Testis (tissue), 3 donors: ENCODE measurements around the gene GTPBP6. TPM values are rescaled to one million over a fixed set of nuclear protein-coding genes. Genes with fewer than 3 reads are reported as not detected.

Source experiments
- DNase-seq: peaks from one replicate; pipeline ENCODE4 v3.0.0-alpha.2; 2019
- H3K27ac ChIP-seq, 2 donors: fragments of 200-600 bp; sonication (generic); one replicate each; pipeline ENCODE4 v1.5.1; 2019
- H3K27me3 ChIP-seq: fragments of 200-600 bp; sonication (generic); one replicate; pipeline ENCODE4 v1.5.1; 2019
- H3K36me3 ChIP-seq: fragments of 200-600 bp; sonication (generic); one replicate; pipeline ENCODE4 v1.5.1; 2017; ENCODE audit warnings: low read depth; ENCODE audit errors: missing control alignments
- H3K4me1 ChIP-seq: fragments of 200-600 bp; sonication (generic); one replicate; pipeline ENCODE4 v1.5.1; 2019
- H3K4me3 ChIP-seq, 2 donors: fragments of 200-600 bp; sonication (generic); one replicate each; pipeline ENCODE4 v1.5.1; 2017 to 2019
- H3K9me3 ChIP-seq: fragments of 200-600 bp; sonication (generic); one replicate; pipeline ENCODE4 v1.5.1; 2017
- CTCF ChIP-seq, 3 experiments: fragments of 450-650 bp in 2 of 3; fragments of 200-600 bp in 1 of 3; sonication (generic) in 1 of 3; IDR thresholded peaks; one replicate each; pipeline ENCODE4 v1.5.1; 2016 to 2019; ENCODE audit warnings: antibody characterized with exemption in 3 of 3, mild to moderate bottlenecking in 2 of 3, moderate library complexity in 1 of 3
- POLR2A ChIP-seq: fragments of 450-650 bp; IDR thresholded peaks from one replicate; pipeline ENCODE4 v1.6.1; 2017; ENCODE audit warnings: antibody characterized with exemption, mild to moderate bottlenecking, moderate library complexity
- WGBS, 2 donors: methylation state at CpG; one replicate each; pipeline ENCODE4 v1.1.5; 2018; 5-methylcytosine and 5-hydroxymethylcytosine counted together
- intact Hi-C: fragments of 100-400 bp; cut with DNase I; formaldehyde crosslinking; loops from one replicate; pipeline ENCODE4 v1.15.1; 2023; ENCODE audit warnings: low total_unique reads
- polyA plus RNA-seq: library from polyadenylated mRNA; stranded (reverse); fragments of 350-450 nt; fragmentation: Illumina TruSeq; extraction: RNeasy Lipid Tissue Mini Kit (QIAGEN cat#74804); gene quantifications from one replicate; pipeline ENCODE4 v1.2.3, GENCODE V29; 2014; ENCODE audit warnings: low read depth, low replicate concordance; ENCODE audit not compliant: insufficient read depth
- total RNA-seq, 2 donors: library from RNA; depleted of rRNA; stranded (reverse); fragments of >200 nt; gene quantifications; one replicate each; pipeline ENCODE4 v1.2.3, GENCODE V29; 2016

The GTPBP6 gene
- total and polyA plus RNA-seq, 3 donors from 2014 or later, result 38.0 to 74.3 (median 43.8) TPM

GRCh38 chrX:291411-291901 lies 27.1 kb downstream of the GTPBP6 start:
- intact Hi-C loops, result no loop called here
- no peaks in the 10 kb centered on the region for H3K36me3 ChIP-seq
- H3K4me1 ChIP-seq, result no peaks in the 10 kb centered on the region
- H3K4me3 ChIP-seq, result no peak overlapping the region
- no peaks in the 10 kb centered on the region for H3K27me3 ChIP-seq
- H3K9me3 ChIP-seq, result no peaks in the 10 kb centered on the region
- no peak for TF ChIP-seq POLR2A
- no peak for TF ChIP-seq CTCF (IDR thresholded peaks at IDR 0.05)
- H3K27ac ChIP-seq, result no peak overlapping the region
- DNase-seq, result no peak
- 98 to 99% methylated on average over 14 to 29 of the region's 29 CpGs for WGBS, 2 donors

- Histone ChIP-seq H3K27ac (no peak overlapping the region), H3K36me3 (no peaks in the 10 kb centered on the region), H3K4me1 (no peaks in the 10 kb centered on the region), H3K9me3 (no peaks in the 10 kb centered on the region), H3K4me3 (no peak overlapping the region), H3K27me3 (no peaks in the 10 kb centered on the region)
- intact Hi-C loops, result no loop called here
- DNase-seq, result no peak
- no peak for TF ChIP-seq CTCF (IDR thresholded peaks at IDR 0.05)
- WGBS, 2 donors, result 91 to 95% methylated on average over 33 to 42 of the region's 42 CpGs
Observed at GRCh38 chrX:290476-291166, 28.0 kb downstream of the GTPBP6 start.

- Histone ChIP-seq H3K9me3 (no peaks in the 10 kb centered on the region), H3K4me3 (no peak overlapping the region), H3K36me3 (no peaks in the 10 kb centered on the region), H3K27ac (no peak overlapping the region), H3K4me1 (no peaks in the 10 kb centered on the region), H3K27me3 (no peaks in the 10 kb centered on the region)
- no peak for DNase-seq
- intact Hi-C loops, result no loop called here
- WGBS, 2 donors, result 94 to 97% methylated on average over 23 to 25 of the region's 25 CpGs
- TF ChIP-seq CTCF (IDR thresholded peaks at IDR 0.05), result no peak
- no peak for TF ChIP-seq POLR2A
Observed at GRCh38 chrX:288561-288991, 30.0 kb downstream of the GTPBP6 start.

- 91 to 93% methylated on average over 7 of the region's 7 CpGs for WGBS, 2 donors
Observed at GRCh38 chrX:287670-288069, 30.9 kb downstream of the GTPBP6 start.

More at GRCh38 chrX:287670-288069, 30.9 kb downstream of the GTPBP6 start:
- no peaks in the 10 kb centered on the region for H3K4me1 ChIP-seq
- no peak for DNase-seq
- intact Hi-C loops, result no loop called here
- no peaks in the 10 kb centered on the region for H3K36me3 ChIP-seq
- H3K27me3 ChIP-seq, result no peaks in the 10 kb centered on the region
- H3K27ac ChIP-seq, result no peak overlapping the region
- no peak overlapping the region for H3K4me3 ChIP-seq
- TF ChIP-seq POLR2A (no peak), CTCF (IDR thresholded peaks at IDR 0.05) (no peak)
- H3K9me3 ChIP-seq, result no peaks in the 10 kb centered on the region
